HepG2 (cell line): ENCODE measurements around the gene LOXL3. TPM values are rescaled to one million over a fixed set of nuclear protein-coding genes. Genes with fewer than 3 reads are reported as not detected.

ENCODE experiments used
- AGO1 ChIP-seq: fragments of 200-400 bp; formaldehyde crosslinking; IDR thresholded peaks from 2 replicates; pipeline ENCODE4 v1.6.1; 2017; ENCODE audit warnings: mild to moderate bottlenecking, low read depth, low read length, moderate library complexity; ENCODE audit not compliant: poor library complexity, severe bottlenecking
- FOXA3 ChIP-seq: IDR thresholded peaks from 2 replicates; pipeline ENCODE4 v1.6.1; 2016; ENCODE audit warnings: missing genetic modification reagents, missing compliant biosample characterization
- GABPA ChIP-seq, 2 experiments: IDR thresholded peaks; 2 replicates each; pipeline ENCODE4 v1.6.1; 2011 to 2016; ENCODE audit warnings: low read depth in 2 of 2, low read length in 1 of 2, missing biosample characterization in 1 of 2, missing genetic modification characterization in 1 of 2
- GTF2F1 ChIP-seq: fragments of 150-350 bp; IDR thresholded peaks from 2 replicates; pipeline ENCODE4 v1.6.1; 2014; ENCODE audit warnings: low read length
- HES4 ChIP-seq: sonication (generic); formaldehyde crosslinking; IDR thresholded peaks from 2 replicates; pipeline ENCODE4 v1.9.0; 2021; ENCODE audit warnings: mild to moderate bottlenecking, missing genetic modification reagents, borderline replicate concordance
- MIXL1 ChIP-seq: IDR thresholded peaks from 2 replicates; pipeline ENCODE4 v1.6.1; 2016
- MLLT10 ChIP-seq: sonication (generic); formaldehyde crosslinking; IDR thresholded peaks from 2 replicates; pipeline ENCODE4 v1.4.0; 2020; ENCODE audit warnings: missing genetic modification reagents
- PHB2 ChIP-seq: fragments of 450-650 bp; IDR thresholded peaks from 2 replicates; pipeline ENCODE4 v1.6.1; 2018; ENCODE audit not compliant: partially characterized antibody
- SIX4 ChIP-seq: sonication (generic); formaldehyde crosslinking; IDR thresholded peaks from 2 replicates; pipeline ENCODE4 v1.4.0; 2020; ENCODE audit warnings: missing genetic modification reagents
- SUZ12 ChIP-seq: fragments of 150-350 bp; IDR thresholded peaks from 2 replicates; pipeline ENCODE4 v1.6.1; 2014; ENCODE audit warnings: low read depth, low read length
- ZNF138 ChIP-seq: sonication (generic); formaldehyde crosslinking; IDR thresholded peaks from 2 replicates; pipeline ENCODE4 v1.5.0; 2020; ENCODE audit warnings: mild to moderate bottlenecking, low read depth, missing genetic modification reagents
- ZNF180 ChIP-seq: sonication (generic); formaldehyde crosslinking; IDR thresholded peaks from 2 replicates; pipeline ENCODE4 v1.4.0; 2020; ENCODE audit warnings: low read depth, missing genetic modification reagents, borderline replicate concordance
- ZNF530 ChIP-seq: sonication (generic); formaldehyde crosslinking; IDR thresholded peaks from 2 replicates; pipeline ENCODE4 v1.5.0; 2020; ENCODE audit warnings: low read depth, mild to moderate bottlenecking, missing genetic modification reagents
- ZNF549 ChIP-seq: sonication (generic); formaldehyde crosslinking; IDR thresholded peaks from 2 replicates; pipeline ENCODE4 v1.5.0; 2020; ENCODE audit warnings: missing genetic modification reagents
- ZNF782 ChIP-seq: sonication (generic); formaldehyde crosslinking; IDR thresholded peaks from 2 replicates; pipeline ENCODE4 v1.4.0; 2020; ENCODE audit warnings: missing genetic modification reagents, mild to moderate bottlenecking, borderline replicate concordance
- ZSCAN20 ChIP-seq: sonication (generic); formaldehyde crosslinking; IDR thresholded peaks from 2 replicates; pipeline ENCODE4 v1.4.0; 2020; ENCODE audit warnings: missing genetic modification reagents, mild to moderate bottlenecking, borderline replicate concordance
- polyA plus RNA-seq, 8 experiments: library from polyadenylated mRNA; depleted of rRNA in 3 of 8; stranded (reverse) in 7 of 8; unstranded in 1 of 8; fragments of >200 nt; fragmentation: Illumina TruSeq in 4 of 8; extraction: Trizol in 4 of 8; gene quantifications; 2 replicates each; pipeline versions ENCODE4 v1.2.1 to v1.2.3, GENCODE V29; 2011 to 2016; ENCODE audit warnings: low read depth in 4 of 8, missing spikeins in 1 of 8, mixed read lengths in 1 of 8; ENCODE audit not compliant: insufficient read depth in 1 of 8
- total RNA-seq, 5 experiments: library from RNA; depleted of rRNA; stranded (reverse); fragments of >200 nt; fragmentation: Illumina TruSeq; extraction: Trizol; gene quantifications; 2 replicates each; pipeline ENCODE4 v1.2.3, GENCODE V29; 2016; ENCODE audit warnings: low read depth in 1 of 5
- TF ChIP-seq, protein P1 (sequence below): sonication (generic); formaldehyde crosslinking; IDR thresholded peaks from 2 replicates; pipeline ENCODE4 v1.9.0; 2022; ENCODE audit warnings: missing genetic modification reagents, mild to moderate bottlenecking, borderline replicate concordance
- TF ChIP-seq, protein P2 (sequence below): IDR thresholded peaks from 2 replicates; pipeline ENCODE4 v1.6.1; 2016; ENCODE audit warnings: missing compliant biosample characterization, missing genetic modification reagents, borderline replicate concordance
- TF ChIP-seq, protein P3 (sequence below): sonication (generic); formaldehyde crosslinking; IDR thresholded peaks from 2 replicates; pipeline ENCODE4 v1.4.0; 2020; ENCODE audit warnings: missing genetic modification reagents, borderline replicate concordance
- TF ChIP-seq, protein P4 (sequence below): sonication (generic); formaldehyde crosslinking; IDR thresholded peaks from 2 replicates; pipeline ENCODE4 v1.5.0; 2020; ENCODE audit warnings: mild to moderate bottlenecking, missing genetic modification reagents, moderate library complexity

Gene LOXL3
- total and polyA plus RNA-seq, 2 of the 13 experiments (the other 11 are each of a cell fraction or from before 2014, with no cell fraction given), result 0.55 to 6.5 TPM

DNA sequence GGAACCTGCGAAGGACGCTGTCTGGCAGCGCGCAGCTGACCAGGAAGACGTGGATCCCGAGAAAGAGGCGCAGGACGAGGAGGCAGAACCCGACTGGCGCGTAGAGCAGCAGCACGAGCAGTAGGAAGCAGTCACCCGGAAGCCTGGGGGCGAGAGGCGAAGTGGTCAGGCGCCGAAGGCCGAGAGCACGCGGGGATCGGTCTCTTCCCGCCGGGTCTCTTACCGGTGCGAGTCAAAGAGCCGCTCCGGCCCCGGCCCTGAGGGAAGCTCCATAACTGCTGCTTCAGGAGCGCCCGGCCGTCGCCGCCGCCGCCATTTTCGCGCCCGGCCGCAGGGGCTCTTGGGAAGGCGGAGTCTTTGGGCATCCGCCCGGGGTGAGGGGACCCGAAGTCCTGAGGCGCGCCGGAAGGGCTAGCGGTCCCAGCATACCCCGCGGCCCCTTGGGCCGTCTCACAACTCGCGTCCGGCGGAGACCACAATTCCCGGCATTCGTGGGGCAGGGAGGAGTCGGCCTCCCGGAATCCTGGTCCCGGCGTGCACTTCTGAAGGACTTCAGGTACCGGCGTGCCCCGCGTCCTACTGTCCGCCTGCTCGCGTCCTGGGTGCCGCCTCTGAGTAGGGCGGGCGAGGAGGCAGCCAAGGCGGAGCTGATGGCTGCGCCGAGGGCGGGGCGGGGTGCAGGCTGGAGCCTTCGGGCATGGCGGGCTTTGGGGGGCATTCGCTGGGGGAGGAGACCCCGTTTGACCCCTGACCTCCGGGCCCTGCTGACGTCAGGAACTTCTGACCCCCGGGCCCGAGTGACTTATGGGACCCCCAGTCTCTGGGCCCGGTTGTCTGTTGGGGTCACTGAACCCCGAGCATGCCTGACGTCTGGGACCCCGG lies 24.1 kb downstream of the LOXL3 start, which contains the start of the genes AUP1 and HTRA2 (continued):
- TF ChIP-seq ZNF782 (CRISPR knock-in tag) (peak; percentile 71; the same call in 1 of the 2 replicates), ZNF180 (CRISPR knock-in tag) (0 out of 2 replicates have a peak, but pooled peaks have one; percentile 19), MIXL1 (CRISPR knock-in tag) (no peak; the same call in none of the 2 replicates), AGO1 (peak; percentile 60), GTF2F1 (peak; percentile 33; the same call in 1 of the 2 replicates), GABPA (IDR thresholded peaks at IDR 0.05; ENCODE audit: low read depth, low read length) (peak; percentile 87), GABPA (CRISPR knock-in tag; IDR thresholded peaks at IDR 0.05; ENCODE audit: low read depth) (peak; percentile 93), SUZ12 (peak; percentile 88), FOXA3 (peak; percentile 69; the same call in 1 of the 2 replicates), HES4 (CRISPR knock-in tag) (peak; percentile 92; the same call in 1 of the 2 replicates), ZNF549 (CRISPR knock-in tag) (no peak), MLLT10 (CRISPR knock-in tag) (no peak), SIX4 (CRISPR knock-in tag) (no peak), ZNF530 (CRISPR knock-in tag) (no peak), ZNF138 (CRISPR knock-in tag) (0 out of 2 replicates have a peak, but pooled peaks have one; percentile 23), ZSCAN20 (CRISPR knock-in tag) (0 out of 2 replicates have a peak, but pooled peaks have one; percentile 26), PHB2 (no peak)
- TF ChIP-seq, protein P1, sequence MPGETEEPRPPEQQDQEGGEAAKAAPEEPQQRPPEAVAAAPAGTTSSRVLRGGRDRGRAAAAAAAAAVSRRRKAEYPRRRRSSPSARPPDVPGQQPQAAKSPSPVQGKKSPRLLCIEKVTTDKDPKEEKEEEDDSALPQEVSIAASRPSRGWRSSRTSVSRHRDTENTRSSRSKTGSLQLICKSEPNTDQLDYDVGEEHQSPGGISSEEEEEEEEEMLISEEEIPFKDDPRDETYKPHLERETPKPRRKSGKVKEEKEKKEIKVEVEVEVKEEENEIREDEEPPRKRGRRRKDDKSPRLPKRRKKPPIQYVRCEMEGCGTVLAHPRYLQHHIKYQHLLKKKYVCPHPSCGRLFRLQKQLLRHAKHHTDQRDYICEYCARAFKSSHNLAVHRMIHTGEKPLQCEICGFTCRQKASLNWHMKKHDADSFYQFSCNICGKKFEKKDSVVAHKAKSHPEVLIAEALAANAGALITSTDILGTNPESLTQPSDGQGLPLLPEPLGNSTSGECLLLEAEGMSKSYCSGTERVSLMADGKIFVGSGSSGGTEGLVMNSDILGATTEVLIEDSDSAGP, result peak; percentile 91; the same call in 1 of the 2 replicates
- TF ChIP-seq, protein P2, sequence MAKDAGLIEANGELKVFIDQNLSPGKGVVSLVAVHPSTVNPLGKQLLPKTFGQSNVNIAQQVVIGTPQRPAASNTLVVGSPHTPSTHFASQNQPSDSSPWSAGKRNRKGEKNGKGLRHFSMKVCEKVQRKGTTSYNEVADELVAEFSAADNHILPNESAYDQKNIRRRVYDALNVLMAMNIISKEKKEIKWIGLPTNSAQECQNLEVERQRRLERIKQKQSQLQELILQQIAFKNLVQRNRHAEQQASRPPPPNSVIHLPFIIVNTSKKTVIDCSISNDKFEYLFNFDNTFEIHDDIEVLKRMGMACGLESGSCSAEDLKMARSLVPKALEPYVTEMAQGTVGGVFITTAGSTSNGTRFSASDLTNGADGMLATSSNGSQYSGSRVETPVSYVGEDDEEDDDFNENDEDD, result peak; percentile 43; the same call in 1 of the 2 replicates
- TF ChIP-seq, protein P3, sequence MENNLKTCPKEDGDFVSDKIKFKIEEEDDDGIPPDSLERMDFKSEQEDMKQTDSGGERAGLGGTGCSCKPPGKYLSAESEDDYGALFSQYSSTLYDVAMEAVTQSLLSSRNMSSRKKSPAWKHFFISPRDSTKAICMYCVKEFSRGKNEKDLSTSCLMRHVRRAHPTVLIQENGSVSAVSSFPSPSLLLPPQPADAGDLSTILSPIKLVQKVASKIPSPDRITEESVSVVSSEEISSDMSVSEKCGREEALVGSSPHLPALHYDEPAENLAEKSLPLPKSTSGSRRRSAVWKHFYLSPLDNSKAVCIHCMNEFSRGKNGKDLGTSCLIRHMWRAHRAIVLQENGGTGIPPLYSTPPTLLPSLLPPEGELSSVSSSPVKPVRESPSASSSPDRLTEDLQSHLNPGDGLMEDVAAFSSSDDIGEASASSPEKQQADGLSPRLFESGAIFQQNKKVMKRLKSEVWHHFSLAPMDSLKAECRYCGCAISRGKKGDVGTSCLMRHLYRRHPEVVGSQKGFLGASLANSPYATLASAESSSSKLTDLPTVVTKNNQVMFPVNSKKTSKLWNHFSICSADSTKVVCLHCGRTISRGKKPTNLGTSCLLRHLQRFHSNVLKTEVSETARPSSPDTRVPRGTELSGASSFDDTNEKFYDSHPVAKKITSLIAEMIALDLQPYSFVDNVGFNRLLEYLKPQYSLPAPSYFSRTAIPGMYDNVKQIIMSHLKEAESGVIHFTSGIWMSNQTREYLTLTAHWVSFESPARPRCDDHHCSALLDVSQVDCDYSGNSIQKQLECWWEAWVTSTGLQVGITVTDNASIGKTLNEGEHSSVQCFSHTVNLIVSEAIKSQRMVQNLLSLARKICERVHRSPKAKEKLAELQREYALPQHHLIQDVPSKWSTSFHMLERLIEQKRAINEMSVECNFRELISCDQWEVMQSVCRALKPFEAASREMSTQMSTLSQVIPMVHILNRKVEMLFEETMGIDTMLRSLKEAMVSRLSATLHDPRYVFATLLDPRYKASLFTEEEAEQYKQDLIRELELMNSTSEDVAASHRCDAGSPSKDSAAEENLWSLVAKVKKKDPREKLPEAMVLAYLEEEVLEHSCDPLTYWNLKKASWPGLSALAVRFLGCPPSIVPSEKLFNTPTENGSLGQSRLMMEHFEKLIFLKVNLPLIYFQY (CRISPR knock-in tag), result peak; percentile 86; the same call in 1 of the 2 replicates
- TF ChIP-seq, protein P4, sequence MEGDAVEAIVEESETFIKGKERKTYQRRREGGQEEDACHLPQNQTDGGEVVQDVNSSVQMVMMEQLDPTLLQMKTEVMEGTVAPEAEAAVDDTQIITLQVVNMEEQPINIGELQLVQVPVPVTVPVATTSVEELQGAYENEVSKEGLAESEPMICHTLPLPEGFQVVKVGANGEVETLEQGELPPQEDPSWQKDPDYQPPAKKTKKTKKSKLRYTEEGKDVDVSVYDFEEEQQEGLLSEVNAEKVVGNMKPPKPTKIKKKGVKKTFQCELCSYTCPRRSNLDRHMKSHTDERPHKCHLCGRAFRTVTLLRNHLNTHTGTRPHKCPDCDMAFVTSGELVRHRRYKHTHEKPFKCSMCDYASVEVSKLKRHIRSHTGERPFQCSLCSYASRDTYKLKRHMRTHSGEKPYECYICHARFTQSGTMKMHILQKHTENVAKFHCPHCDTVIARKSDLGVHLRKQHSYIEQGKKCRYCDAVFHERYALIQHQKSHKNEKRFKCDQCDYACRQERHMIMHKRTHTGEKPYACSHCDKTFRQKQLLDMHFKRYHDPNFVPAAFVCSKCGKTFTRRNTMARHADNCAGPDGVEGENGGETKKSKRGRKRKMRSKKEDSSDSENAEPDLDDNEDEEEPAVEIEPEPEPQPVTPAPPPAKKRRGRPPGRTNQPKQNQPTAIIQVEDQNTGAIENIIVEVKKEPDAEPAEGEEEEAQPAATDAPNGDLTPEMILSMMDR, result peak; percentile 33
